ENCODE measurements around the gene NELFB. TPM values are rescaled to one million over a fixed set of nuclear protein-coding genes. Genes with fewer than 3 reads are reported as not detected.

Gene NELFB
- polyA plus RNA-seq, 1 donor from 2014 or later, result 64.7 TPM

DNA sequence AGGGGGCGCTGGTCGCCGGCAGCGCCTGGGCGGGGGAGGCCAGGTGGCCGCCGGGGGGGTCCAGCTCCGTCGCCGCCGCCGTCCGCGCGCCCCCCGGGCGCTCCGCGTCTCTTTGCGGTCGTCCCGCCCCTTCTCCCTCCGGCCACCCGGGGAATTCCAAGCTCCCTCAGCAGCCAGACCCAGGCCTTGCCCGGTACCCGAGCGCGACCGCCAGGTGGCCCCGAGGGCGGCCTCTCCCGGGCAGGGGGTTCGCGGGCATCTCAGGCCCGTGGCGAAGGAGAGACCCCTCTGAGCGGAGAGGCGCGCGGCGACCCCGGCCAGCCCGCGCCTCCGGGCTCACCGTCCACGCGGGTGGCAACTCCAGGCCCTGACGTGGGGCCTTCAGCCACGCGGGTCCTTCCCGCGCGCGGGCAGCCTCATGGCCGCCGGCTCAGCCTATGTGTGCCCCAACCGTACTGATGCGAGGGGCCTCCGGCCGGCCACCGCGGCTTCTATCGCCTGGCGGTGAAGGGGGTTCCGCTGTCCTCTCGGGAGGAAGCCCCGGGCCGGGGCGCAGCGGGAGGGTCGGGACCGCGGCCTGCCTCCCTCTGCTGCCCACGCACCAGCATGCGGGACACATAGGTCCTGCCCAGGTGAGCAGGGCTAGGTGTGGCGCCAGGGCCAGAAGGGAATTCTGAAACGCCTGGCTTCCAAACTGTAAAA lies 47.5 kb downstream of the NELFB start:
- H3K79me2 ChIP-seq (replicated peaks; ENCODE audit: insufficient read depth, low read length), result peaks cover 4% of the 10 kb centered on the region
- no peaks in the 10 kb centered on the region for H4K20me1 ChIP-seq (ENCODE audit: insufficient read depth)
- H3K9me3 ChIP-seq (ENCODE audit: low read length), result no peaks in the 10 kb centered on the region
- H3K36me3 ChIP-seq (ENCODE audit: insufficient read depth, low read length), result no peaks in the 10 kb centered on the region
- H3K9ac ChIP-seq (ENCODE audit: low read length), result peak overlapping the region; percentile 60
- H3K4me3 ChIP-seq (ENCODE audit: low read length), result peak overlapping the region; percentile 64
- no peak overlapping the region for H3K27ac ChIP-seq (ENCODE audit: low read length)
- no peaks in the 10 kb centered on the region for H3F3A ChIP-seq (ENCODE audit: insufficient read depth, low read length, poor library complexity, severe bottlenecking)
- TF ChIP-seq RAD21 (conservative IDR thresholded peaks at IDR 0.05) (peak; percentile 30), TAF1 (IDR thresholded peaks at IDR 0.05; ENCODE audit: low read depth) (no peak), SMC3 (conservative IDR thresholded peaks at IDR 0.05; ENCODE audit: poor library complexity) (peak; percentile 57), CTCF (IDR thresholded peaks at IDR 0.05; ENCODE audit: poor library complexity, severe bottlenecking) (peak; percentile 74)
- H2AFZ ChIP-seq (ENCODE audit: low read depth, low read length), result no peak overlapping the region
- no peaks in the 10 kb centered on the region for H3K9me2 ChIP-seq (ENCODE audit: insufficient read depth, low read length)
- H3K4me2 ChIP-seq (ENCODE audit: low read length), result no peak overlapping the region
- no peaks in the 10 kb centered on the region for H3K27me3 ChIP-seq (ENCODE audit: insufficient read depth, low read depth, low read length)

DNA sequence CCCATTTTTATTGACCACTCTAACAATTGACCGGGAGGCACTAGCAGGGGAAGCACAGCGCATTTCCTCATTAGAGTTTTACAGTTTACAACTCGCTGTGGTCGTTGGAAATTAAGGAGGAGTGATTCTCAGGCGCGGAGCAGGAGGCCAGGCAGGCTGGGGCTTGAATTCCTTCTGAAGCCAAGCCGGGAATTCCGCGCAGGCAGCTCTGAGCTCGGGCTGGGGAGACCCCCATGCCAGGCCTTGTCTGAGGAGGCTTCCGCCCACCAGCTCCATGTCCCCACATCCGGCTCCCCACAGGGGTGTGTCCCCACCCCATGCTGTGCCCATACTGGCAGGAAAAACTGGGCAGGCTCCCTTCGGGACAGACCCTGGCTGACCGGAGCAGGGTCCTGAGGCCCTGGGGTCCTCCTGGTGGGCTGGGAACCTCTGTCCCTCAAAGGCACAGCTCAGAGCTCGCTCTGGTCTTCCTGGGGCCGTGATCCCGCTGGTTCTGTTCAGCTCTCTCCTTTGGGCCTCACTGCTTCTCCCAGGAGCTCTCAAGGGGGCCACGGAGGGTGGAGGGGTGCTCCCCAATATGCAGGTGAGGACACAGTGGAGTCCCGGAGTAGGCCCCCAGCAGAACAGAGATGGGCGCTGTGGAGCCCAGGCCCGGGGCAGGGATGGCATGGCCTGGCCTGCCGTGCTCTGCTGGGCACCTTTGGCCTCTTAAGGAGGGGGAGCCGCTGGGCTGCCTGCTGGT lies 48.2 kb downstream of the NELFB start:
- Histone ChIP-seq H3K4me2 (ENCODE audit: low read length) (no peak overlapping the region), H3K27me3 (ENCODE audit: insufficient read depth, low read depth, low read length) (no peaks in the 10 kb centered on the region), H3K27ac (ENCODE audit: low read length) (no peak overlapping the region), H3K79me2 (replicated peaks; ENCODE audit: insufficient read depth, low read length) (peaks cover 4% of the 10 kb centered on the region), H3K9me3 (ENCODE audit: low read length) (no peaks in the 10 kb centered on the region), H3K36me3 (ENCODE audit: insufficient read depth, low read length) (no peaks in the 10 kb centered on the region), H3K4me3 (ENCODE audit: low read length) (peak overlapping the region; percentile 64), H3K9ac (ENCODE audit: low read length) (peak overlapping the region; percentile 60), H4K20me1 (ENCODE audit: insufficient read depth) (no peaks in the 10 kb centered on the region), H2AFZ (ENCODE audit: low read depth, low read length) (no peak overlapping the region), H3K9me2 (ENCODE audit: insufficient read depth, low read length) (no peaks in the 10 kb centered on the region), H3F3A (ENCODE audit: insufficient read depth, low read length, poor library complexity, severe bottlenecking) (no peaks in the 10 kb centered on the region)
- TF ChIP-seq CTCF (IDR thresholded peaks at IDR 0.05; ENCODE audit: poor library complexity, severe bottlenecking) (no peak), TAF1 (IDR thresholded peaks at IDR 0.05; ENCODE audit: low read depth) (no peak), EP300 (conservative IDR thresholded peaks at IDR 0.05; ENCODE audit: poor library complexity, severe bottlenecking) (no peak), MXI1 (conservative IDR thresholded peaks at IDR 0.05; ENCODE audit: poor library complexity, severe bottlenecking) (no peak), POLR2AphosphoS5 (IDR thresholded peaks at IDR 0.05) (no peak), SMC3 (conservative IDR thresholded peaks at IDR 0.05; ENCODE audit: poor library complexity) (no peak), EZH2 (IDR thresholded peaks at IDR 0.05; ENCODE audit: borderline replicate concordance, insufficient read depth, low read length, poor library complexity, severe bottlenecking) (no peak), REST (IDR thresholded peaks at IDR 0.05; ENCODE audit: borderline replicate concordance) (no peak), RAD21 (conservative IDR thresholded peaks at IDR 0.05) (no peak)
